HCT116 (cell line): ENCODE measurements around the gene TMTC1.

Experiments used
- CTCF ChIP-seq, 3 experiments: fragments of 200-600 bp in 1 of 3; sonication (generic) in 1 of 3; IDR thresholded peaks in 2 of 3; conservative IDR thresholded peaks in 1 of 3; 2 replicates each; pipeline ENCODE4 v1.5.1; 2012 to 2017; ENCODE audit warnings: low read depth in 2 of 3, low read length in 2 of 3, antibody characterized with exemption in 1 of 3, borderline replicate concordance in 1 of 3, control low read depth in 1 of 3, mild to moderate bottlenecking in 1 of 3, mixed read lengths in 1 of 3, mixed run types in 1 of 3, moderate library complexity in 1 of 3; ENCODE audit not compliant: insufficient read depth in 1 of 3
- EZH2 ChIP-seq: fragments of 200-600 bp; sonication (generic); IDR thresholded peaks from 2 replicates; pipeline ENCODE4 v1.6.1; 2017; ENCODE audit warnings: antibody characterized with exemption, mixed run types
- EZH2phosphoT487 ChIP-seq: fragments of 200-600 bp; IDR thresholded peaks from 2 replicates; pipeline ENCODE4 v1.6.1; 2018; ENCODE audit warnings: antibody characterized with exemption, borderline replicate concordance
- FOSL1 ChIP-seq: IDR thresholded peaks from 2 replicates; pipeline ENCODE4 v1.6.1; 2012; ENCODE audit warnings: low read depth
- POLR2A ChIP-seq: IDR thresholded peaks from 2 replicates; pipeline ENCODE4 v1.7.0; 2011; ENCODE audit warnings: borderline replicate concordance; ENCODE audit not compliant: insufficient read depth, insufficient read length; ENCODE audit errors: extremely low read depth
- POLR2AphosphoS5 ChIP-seq: IDR thresholded peaks from 2 replicates; pipeline ENCODE4 v1.6.1; 2011; ENCODE audit warnings: mild to moderate bottlenecking, low read depth, low read length, moderate library complexity
- RAD21 ChIP-seq: IDR thresholded peaks from 2 replicates; pipeline ENCODE4 v1.6.1; 2012; ENCODE audit warnings: low read depth, mild to moderate bottlenecking
- REST ChIP-seq: IDR thresholded peaks from 2 replicates; pipeline ENCODE4 v1.6.1; 2012; ENCODE audit warnings: low read depth
- SIN3A ChIP-seq: IDR thresholded peaks from 2 replicates; pipeline ENCODE4 v1.6.1; 2012; ENCODE audit warnings: low read depth
- SRF ChIP-seq: IDR thresholded peaks from 2 replicates; pipeline ENCODE4 v1.6.1; 2012; ENCODE audit warnings: low read depth
- YY1 ChIP-seq: IDR thresholded peaks from 2 replicates; pipeline ENCODE4 v1.6.1; 2011; ENCODE audit warnings: low read length, low read depth, moderate library complexity, mild to moderate bottlenecking; ENCODE audit not compliant: insufficient replicate concordance; ENCODE audit errors: extremely low read depth
- ZNF274 ChIP-seq: fragments of 200-500 bp; sonication (Bioruptor generic); IDR thresholded peaks from 2 replicates; pipeline ENCODE4 v1.6.1; 2014; ENCODE audit warnings: mild to moderate bottlenecking, low read depth, low read length, inconsistent platforms
- TF ChIP-seq, protein P1 (sequence below): IDR thresholded peaks from 2 replicates; pipeline ENCODE4 v1.6.1; 2011; ENCODE audit warnings: mild to moderate bottlenecking, low read length, moderate library complexity; ENCODE audit not compliant: insufficient replicate concordance; ENCODE audit errors: extremely low read depth

DNA sequence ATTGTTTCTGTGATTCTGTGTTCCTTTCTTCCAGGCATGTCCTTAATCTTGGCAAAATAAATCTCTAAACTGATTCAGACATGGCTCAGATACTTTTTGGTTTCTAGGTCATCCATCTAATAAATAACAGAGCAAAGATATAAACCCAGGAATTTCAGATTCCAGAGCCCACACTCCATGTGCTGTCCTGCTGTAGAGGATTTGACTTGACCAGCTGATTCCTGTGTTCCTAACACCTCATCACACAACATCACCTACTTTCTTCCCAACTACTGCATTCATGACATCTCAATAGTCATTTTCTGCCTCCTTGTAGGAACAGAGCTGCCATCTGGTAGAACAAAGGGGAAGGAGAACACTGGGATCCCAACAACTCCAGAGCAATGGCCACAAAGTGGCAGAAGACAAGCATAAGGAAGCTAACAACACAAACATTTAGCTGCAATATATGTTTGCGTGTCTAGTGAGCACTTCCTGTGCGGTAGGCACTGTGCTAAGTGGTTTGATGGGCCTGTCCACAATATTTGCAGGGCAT lies 194.4 kb downstream of the TMTC1 start:
- TF ChIP-seq POLR2A, result no peak
- no peak for TF ChIP-seq POLR2AphosphoS5
- no peak for TF ChIP-seq CTCF (IDR thresholded peaks at IDR 0.05 in 2 of 3, conservative IDR thresholded peaks at IDR 0.05 in 1 of 3; ENCODE audit: borderline replicate concordance in 1 of 3, insufficient read depth in 1 of 3, low read depth in 2 of 3, low read length in 2 of 3)
- TF ChIP-seq FOSL1, result no peak
- TF ChIP-seq ZNF274, result no peak
- TF ChIP-seq EZH2, result no peak
- no peak for TF ChIP-seq RAD21
- no peak for TF ChIP-seq YY1
- no peak for TF ChIP-seq SIN3A
- TF ChIP-seq EZH2phosphoT487, result no peak
- TF ChIP-seq, protein P1, sequence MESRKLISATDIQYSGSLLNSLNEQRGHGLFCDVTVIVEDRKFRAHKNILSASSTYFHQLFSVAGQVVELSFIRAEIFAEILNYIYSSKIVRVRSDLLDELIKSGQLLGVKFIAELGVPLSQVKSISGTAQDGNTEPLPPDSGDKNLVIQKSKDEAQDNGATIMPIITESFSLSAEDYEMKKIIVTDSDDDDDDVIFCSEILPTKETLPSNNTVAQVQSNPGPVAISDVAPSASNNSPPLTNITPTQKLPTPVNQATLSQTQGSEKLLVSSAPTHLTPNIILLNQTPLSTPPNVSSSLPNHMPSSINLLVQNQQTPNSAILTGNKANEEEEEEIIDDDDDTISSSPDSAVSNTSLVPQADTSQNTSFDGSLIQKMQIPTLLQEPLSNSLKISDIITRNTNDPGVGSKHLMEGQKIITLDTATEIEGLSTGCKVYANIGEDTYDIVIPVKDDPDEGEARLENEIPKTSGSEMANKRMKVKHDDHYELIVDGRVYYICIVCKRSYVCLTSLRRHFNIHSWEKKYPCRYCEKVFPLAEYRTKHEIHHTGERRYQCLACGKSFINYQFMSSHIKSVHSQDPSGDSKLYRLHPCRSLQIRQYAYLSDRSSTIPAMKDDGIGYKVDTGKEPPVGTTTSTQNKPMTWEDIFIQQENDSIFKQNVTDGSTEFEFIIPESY, result no peak
- TF ChIP-seq SRF, result no peak
- TF ChIP-seq REST, result no peak
